GM19452 (cell line): ENCODE measurements around the gene MYH6.

ENCODE experiments used
- ATAC-seq: cut with Tn5 transposase; IDR thresholded peaks from one replicate; pipeline ENCODE4 v1.9.1; 2021; ENCODE audit not compliant: unreplicated experiment

MYH6 gene

DNA sequence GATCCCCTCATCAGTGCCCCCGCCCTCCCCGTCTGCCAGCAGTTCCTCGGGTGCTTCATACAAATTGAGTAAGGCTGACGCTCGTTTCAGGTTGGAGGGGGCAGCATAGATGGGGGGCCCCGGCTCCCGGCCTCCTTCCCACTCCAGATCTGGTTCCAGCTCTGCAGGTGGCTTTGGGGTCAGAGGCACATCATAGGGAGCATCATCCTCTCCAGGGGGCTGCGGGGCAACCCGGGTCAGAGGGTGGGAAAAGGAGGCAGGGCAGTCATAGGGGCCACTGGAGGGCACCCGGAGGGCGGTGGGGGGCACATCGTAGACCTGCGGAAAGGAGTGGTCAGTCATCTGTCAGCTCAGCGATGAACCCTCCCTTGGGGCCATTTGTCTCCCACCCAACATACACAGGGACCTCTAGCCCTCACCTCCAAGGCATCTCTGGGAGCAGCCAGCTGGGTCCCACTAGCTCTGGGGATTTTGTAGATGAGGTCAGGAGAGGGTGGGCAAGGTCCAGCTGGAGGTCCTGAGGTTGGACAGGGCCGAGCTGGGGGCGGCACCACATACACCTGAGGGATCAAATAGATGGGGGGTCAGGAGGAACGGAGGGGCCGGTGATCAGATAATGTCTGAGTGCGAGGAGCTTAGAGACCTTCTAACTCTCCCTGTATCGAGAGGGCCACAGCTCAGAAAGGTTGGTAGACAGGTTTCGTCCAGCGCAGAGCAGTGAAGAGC, 48.2 kb downstream of the MYH6 start:
- ATAC-seq = no peak

DNA sequence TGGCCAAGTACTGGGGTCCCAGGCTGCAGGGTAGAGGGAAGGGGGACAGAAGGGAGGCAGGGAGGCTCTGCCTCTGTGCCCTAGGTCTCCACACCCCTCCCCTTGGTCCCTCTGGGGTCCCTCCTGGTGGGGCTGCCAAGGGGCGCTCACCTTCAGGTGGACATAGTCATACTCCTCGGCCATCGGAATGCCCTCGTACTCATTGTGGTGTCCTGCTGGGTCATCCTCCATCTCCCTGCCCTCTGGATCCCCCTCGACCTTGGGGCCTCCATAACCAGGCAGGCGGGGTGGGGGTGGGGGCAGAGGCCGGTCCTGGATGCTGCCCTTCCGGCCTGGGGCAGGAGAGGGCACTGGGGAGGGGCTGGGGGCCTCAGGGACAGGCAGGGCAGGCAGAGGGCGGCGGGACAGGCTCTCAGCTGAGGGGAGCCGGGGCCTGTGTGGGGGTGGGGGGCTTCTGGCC, 48.9 kb downstream of the MYH6 start:
- no peak for ATAC-seq

DNA sequence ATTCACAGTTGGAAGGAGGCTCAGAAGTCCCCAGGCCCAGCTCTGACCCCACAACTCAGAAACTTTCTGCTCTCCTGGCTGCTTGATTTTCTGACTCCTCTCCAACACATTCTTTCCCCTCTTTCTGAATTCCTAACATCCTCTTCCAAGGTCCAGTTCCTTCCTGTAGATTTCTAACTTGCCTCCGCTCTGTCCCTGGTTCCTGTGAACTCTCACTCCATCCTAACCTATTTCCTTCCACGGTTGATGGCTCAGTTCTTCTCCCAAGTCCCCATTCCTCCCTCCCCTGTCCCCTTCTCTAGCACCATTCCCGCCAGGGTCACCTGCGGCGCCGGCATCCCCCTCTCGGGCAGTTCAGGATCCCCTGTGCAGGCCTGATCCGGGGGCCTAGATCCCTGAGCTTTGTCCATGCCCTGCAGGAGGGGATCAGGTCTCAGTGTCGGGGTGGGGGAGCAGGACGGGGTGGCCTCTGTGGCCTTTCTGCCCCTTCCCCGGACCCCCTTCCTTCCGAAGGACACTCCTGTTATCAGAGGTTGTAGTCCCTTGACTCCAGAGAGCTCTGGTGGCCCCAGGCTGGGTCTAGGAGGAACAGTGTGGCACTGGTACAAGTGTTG, 49.4 kb downstream of the MYH6 start:
- no peak for ATAC-seq

DNA sequence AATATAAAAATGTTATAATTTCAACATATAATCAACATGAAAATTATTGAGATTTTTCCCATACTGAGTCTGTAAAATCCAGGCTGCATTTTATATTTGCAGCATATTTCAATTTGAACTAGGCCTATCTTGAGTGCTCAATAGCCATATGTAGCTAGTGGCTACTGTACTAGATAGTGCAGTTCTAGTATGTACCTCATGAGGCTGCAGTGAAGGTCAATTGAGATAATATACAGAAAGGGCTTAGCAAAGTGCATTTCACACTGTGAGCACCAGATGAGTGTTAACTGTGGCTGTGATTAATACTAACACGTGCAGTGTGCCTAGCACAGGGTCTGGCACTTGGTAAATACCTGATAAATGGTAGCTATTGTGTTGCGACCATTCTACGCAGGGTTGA, 50.0 kb downstream of the MYH6 start:
- ATAC-seq = no peak

DNA sequence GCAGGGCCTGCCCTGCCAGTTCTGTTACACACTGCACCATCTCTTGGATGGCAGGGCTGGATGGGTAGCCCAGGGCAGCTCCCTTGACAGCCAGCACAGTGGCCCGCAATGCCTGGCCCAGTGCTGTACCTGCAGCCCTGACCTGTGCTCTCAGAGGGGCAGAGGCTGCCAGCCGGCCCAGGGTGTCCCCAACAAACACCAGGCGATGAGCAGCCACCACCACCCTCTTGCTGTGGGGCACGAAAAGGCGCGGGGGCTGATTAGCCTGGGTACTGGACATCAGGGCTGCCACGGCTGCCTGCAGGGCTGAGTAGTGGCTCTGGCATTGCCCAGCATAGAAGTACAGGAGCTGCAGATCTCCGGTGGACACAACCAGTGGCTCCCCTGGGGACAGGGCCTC, 50.8 kb downstream of the MYH6 start:
- no peak for ATAC-seq

DNA sequence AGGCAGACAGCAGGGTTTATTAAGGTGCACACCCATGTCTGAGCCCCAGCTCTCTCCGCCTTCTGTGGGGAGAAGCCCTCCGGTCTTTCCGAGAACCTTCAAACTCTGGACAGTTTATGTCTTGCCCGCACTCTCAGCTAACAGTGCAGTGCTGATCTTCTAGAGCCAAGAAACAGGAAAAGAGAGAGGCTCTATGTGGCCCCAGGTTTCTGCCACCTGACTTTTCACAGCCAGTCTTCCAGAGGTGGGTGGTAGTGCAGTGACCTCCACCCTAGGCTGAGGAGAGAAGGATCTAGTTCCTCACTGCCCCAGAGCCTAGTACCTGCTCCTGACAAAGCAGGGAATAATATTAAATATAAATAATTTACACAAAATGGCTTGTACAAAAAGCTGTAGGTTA, 51.4 kb downstream of the MYH6 start:
- ATAC-seq = no peak

DNA sequence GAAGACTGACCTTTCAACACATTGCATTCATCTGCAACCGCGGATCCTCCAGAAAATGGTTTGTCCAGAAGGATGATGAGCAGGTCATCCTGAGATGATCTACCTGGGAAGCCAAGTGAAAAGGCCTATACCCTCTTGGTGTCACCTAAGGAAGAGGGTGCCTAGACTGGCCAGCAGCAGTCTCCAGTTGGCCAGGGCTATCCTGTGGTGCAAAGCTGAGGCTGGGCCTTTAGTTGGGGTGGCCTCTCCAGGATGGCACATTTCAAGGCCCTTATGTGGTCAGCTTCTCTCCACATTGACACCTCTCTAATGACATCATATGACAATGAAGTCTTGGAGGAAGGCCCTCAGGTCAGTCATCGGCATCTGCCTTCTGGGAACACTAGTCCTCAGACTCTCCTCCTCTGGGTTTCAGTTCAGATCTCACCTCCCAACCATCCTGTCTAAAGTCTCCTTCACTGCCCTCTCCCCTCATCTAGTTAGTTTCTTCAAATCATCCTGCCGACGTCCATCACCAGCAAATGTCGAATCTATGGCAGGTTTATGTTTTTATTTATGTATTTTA, 52.1 kb downstream of the MYH6 start:
- ATAC-seq = no peak

DNA sequence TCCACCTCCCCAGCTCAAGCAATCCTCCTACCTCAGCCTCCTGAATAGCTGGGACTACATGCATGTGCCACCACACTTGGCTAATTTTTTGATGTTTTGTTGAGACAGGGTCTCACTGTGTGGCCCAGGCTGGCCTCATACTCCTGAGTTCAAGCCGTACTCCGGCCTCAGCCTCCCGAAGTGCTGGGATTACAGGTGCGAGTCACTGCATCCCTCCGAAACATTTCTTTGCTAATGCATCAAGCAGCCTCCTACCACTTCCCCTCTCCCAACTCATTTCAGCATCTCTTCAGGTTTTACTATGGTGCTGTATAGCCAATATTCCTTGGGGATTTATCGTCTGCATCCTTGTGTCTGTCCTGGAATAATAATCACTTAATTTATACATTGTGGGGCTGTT, 53.1 kb downstream of the MYH6 start:
- no peak for ATAC-seq

DNA sequence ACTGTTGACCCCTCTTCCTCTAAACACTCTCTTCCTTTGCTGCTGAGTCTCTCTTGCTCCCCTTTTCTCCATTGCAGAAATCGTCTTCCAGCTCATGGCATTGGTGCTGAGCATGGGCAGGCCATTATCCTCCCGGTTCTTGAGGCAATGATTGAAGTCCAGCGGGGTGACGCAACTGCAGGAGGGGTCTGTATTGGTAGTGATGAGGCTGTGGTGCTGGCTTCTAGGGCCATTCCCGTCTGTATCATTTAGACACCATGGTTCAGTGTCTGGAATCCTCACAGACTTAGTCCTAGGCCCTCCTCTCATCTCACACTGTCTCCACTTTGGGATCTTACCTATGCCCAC, 54.7 kb downstream of the MYH6 start:
- ATAC-seq = no peak

DNA sequence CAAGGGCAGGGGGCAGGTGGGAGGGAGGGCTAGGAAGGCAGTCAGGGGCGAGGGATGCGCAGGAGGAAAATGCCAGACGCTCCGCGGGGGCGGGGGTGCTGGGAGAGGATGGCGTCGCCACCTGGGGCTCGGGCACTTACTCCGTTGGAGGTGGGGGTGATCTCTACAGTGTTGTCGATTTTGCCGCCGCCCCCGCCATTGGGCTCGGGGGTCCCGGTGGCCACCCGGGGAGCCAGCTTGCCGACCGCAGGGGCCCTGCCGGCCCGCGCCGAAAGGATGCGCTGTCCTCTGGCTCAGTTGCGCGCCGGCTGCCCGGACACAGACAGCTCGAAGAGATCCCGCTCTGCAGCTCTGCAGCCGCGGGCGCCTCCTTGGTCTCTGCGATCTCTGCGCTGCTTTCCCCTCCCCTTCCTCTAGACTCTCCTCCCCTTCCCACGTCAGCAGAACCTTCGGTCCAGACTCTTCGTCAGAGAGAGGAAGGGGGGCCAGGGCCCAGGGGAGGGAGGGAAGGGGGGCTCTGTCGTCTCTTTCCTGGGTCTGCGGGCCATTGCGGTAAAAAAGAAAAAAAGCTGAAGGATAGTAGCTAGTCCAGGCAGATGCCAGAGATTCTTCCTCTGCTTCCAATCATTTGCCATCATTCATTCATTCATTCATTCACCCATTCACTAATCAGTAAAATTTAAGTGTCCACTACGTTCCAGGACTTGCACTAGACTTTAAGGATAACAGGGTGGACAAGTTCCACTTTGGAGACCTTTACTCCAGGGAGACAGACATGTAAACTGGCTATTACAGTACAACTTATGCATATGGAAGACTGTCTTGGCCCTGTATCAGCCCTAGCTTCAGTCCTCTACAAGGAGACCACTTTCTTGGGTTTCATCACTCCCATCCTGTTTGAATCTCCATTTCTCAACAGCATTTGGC, 55.3 kb downstream of the MYH6 start, which contains the start of gene SLC22A17:
Gene SLC22A17, minus strand, starts transcription at position 382 of the 927 bp plus-strand sequence.
- ATAC-seq = no peak

DNA sequence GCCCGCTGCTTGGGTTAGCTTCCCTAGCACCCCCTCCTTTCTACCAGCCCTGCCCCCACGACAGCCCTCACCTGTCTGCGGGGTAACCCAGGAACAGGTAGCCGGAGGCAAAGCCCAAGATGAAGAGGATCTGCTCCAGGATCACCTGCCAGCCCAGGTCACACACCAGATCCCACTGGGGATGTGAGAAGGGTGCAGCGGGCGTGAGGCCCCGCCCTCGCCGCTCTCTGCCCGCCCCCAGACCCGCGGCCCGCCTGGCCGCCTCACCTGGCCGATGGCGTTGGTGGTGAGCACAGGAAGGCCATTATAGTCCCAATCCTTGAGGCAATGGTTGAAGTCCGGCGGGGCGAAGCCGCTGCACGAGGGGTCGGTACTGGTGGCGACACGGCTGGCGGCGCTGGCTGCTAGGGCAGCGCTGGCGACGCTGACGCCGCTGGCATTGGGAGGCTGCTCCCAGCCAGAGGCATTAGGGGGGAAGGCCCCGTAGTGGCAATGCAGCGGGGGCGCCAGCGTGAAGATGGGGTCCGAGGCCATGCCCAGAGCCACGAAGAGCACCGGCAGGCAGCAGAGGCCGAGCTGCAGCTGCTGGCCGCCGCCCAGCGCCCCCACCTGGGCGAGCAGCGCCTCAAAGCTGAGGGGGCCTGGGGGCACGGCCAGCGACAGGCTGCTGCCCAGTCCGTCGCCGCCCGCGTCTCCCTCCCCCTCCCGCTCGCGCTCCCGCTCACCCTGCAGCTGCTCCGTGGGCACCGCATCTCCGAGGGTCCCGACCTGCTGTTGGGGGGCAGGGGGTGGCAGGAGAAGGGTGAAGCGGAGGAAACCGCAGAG, 56.2 kb downstream of the MYH6 start:
- ATAC-seq = no peak

DNA sequence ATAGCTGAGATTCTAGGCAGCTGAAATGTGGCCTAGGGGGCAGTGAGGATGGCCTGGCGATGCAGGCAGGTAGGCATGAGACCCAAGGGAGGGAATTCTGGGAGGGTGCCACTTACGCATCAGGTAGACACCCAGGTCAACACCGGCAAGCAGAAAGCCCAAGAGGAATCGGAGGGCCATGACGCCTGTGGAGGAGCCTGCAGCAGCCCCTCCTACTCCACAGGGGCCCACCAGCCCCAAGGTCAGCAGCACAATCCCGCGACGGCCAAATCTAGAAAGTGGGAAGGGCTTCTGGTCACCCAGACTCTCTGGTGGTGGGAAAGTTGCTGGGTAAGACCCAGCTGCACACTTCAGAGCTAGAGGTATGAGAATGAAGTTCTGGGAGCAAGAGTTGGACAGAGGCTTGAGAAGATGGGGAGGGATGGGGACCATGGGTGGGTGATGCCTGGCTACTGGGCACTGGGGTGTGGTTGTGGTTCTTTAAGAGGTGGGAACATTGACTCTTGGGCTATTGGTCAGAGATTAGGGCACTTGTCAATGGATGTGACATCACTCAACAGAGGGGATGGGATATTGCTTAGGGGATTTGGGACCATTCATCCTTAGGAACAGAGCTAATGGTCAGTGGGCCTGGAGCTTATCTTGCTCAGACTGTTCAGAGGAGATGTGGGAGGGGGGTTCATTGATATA, 58.8 kb downstream of the MYH6 start:
- no peak for ATAC-seq

DNA sequence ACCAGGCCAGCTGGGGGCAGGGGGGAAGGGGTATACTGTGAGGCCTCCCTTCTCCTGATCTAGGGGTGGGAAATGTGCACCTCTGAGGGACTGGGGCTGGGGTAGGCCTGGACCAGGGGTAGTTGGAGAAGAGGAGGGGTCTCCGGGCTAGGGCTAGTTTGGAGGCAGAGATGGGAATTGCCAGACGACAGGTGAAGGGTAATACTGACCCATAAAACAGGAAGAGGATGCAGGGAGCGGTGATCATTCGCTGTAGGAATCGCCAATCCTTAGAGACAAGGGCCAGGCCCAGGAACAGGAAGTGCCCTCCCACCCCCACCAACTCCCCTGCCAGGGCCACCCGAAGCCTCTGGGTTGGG, 59.8 kb downstream of the MYH6 start:
- no peak for ATAC-seq

DNA sequence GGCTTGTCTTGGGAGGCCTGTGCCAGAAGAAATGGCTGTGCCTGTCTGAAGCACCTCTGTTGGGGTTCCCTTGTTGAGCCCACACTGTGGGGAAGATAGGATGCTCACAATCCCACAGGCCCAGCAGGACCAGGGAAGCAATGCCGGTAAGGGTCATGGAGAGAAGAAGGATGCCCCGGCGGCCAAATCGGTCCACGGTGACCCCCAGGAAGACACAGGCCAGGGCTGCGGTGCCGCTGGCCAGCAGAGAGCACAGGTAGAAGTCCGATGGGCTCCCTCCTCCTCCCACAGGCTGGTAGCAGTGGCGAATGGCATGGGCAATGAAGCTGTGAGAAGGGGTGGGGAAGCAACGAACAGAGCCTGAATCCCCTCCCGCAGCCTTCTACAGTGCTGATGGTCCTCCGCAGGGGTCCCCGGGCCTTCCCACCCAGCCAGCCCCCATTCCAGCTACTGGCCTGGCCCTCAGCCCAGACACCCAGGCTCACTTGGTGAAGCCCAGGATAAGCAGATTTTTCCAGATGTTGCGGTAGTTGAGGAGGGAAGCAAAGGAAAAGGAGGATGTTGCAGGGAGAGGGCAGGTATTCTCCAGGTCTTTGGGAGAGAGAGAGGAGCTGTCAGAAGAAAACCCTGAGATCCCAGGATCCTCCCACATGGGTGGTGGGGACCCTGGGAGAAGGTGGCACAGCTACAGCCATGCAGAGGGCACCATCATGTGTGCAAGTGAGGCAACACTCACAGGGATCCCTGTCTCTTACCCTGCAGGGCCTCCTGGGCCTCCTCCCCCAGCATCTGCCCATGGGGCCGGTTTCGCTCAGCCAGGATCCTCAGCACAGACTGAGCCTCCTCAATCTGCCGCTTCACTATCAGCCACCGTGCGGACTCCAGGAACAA, 60.4 kb downstream of the MYH6 start:
- no peak for ATAC-seq

DNA sequence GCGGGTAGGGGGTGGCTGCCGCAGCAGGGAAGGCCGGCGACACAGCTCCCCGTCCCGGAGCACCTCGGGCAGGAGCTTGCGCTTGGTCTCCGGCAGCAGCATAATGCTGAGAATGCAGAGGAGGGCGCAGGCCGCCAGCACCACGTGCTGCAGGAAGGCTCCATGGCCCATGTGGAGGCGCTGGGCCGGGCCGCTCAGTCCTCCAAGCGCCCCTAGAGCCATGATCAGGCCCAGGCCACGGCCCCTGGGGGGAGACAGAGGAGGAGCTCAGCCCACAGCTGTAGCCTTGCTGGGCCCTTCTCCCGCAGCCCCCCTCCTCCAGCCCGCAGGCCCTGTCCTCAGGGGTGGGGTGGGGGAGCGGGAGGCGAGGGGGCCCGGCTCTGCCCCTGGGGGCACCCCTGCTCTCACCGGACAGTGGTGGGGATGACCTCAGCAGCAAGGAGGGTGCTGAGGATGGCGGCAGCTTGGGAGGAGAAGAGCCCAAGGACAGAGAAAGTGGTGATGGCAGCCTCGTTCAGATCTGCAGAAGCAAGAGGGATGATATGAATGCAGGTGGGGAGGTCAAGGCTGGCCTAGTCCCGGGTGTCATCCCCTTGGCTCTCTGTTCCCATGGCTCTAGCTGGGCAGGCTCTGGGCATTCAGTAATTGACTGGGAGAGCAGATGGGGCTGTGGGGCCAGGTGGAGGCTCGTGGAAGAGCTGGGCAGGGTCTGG, 61.2 kb downstream of the MYH6 start:
- no peak for ATAC-seq

DNA sequence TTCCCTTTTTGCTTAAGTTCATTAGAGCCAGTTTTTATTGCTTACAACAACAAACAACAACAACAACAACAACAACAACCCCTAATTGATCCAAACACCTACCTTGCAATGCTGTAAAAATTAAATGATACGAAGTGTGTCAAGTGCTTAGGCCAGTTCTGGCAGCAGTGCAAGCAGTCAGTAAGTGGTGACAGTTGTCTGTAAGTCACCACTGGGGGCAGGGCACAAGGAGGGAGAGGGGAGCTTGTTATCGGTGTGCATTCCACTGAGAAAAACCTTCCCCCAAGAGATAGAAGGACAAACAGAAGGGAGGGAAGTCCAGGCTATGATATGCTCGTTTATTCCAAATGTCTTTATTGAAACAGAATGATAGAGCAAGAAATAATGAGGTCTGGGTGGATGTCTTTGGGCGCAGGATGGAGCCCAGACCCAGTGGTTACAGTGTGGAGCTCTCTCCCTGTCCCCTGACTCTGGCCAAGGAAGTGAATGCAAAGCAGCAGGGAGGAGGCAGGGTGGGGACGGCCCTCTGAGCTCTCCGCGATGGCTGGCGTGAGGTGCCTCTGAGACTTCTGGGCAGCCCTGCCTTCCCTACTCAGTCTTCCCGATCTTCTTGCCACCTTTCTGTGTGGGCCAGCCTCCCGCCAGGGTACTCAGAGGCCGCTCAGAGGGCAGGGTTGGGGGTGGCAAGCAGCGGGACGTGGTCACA, 61.9 kb downstream of the MYH6 start:
- ATAC-seq = no peak

DNA sequence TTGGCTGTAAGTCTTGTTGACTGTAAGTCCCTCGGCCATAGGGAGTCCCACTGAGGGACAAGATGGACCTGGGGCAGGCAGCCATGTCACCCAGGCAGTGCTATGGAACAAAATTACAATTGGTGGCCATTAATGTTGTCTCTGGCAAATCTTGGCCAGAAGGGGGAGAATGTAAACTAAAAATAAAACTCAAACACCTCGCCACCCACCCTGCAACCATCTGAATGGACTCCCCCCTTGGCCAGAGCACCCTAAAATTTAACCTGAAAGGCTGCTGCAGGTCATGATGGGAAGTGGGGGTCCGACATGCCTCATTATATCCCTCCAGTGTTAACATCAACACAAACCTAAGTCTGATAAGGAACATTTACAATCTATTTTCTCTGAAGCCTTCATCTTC, 63.6 kb downstream of the MYH6 start:
- no peak for ATAC-seq
